GM12878 (cell line): ENCODE data around the gene ANK3.

Source experiments
- ATF3 ChIP-seq: IDR thresholded peaks from 2 replicates; pipeline ENCODE4 v1.6.1; 2011; ENCODE audit warnings: low read depth, mild to moderate bottlenecking, low read length, moderate library complexity, borderline replicate concordance; ENCODE audit errors: extremely low read depth
- BHLHE40 ChIP-seq, 2 experiments: fragments of 450-650 bp in 1 of 2; IDR thresholded peaks; 2 replicates each; pipeline ENCODE4 v1.6.1; 2011 to 2017; ENCODE audit warnings: low read depth in 2 of 2, borderline replicate concordance in 1 of 2, improper control_type of control experiment in 1 of 2, low read length in 1 of 2, mild to moderate bottlenecking in 1 of 2
- JUNB ChIP-seq: IDR thresholded peaks from 2 replicates; pipeline ENCODE4 v1.6.1; 2016; ENCODE audit warnings: antibody characterized with exemption, mild to moderate bottlenecking
- MXI1 ChIP-seq: fragments of 150-350 bp; IDR thresholded peaks from 2 replicates; pipeline ENCODE4 v1.6.1; 2011; ENCODE audit warnings: low read depth, mild to moderate bottlenecking, inconsistent platforms, low read length, improper control_type of control experiment
- NFYB ChIP-seq: IDR thresholded peaks from 2 replicates; pipeline ENCODE4 v1.6.1; 2011; ENCODE audit warnings: low read depth, mild to moderate bottlenecking, low read length, improper control_type of control experiment, moderate library complexity; ENCODE audit not compliant: insufficient read depth
- POLR2AphosphoS5 ChIP-seq: IDR thresholded peaks from 2 replicates; pipeline ENCODE4 v1.6.1; 2011; ENCODE audit warnings: mild to moderate bottlenecking, low read length, inconsistent platforms
- YY1 ChIP-seq: IDR thresholded peaks from 2 replicates; pipeline ENCODE4 v1.6.1; 2011; ENCODE audit warnings: low read depth, mild to moderate bottlenecking, low read length
- ZNF384 ChIP-seq: IDR thresholded peaks from 2 replicates; pipeline ENCODE4 v1.6.1; 2012; ENCODE audit warnings: low read depth, mild to moderate bottlenecking, low read length, improper control_type of control experiment, borderline replicate concordance

- no peak for TF ChIP-seq BHLHE40 (IDR thresholded peaks at IDR 0.05; ENCODE audit: borderline replicate concordance in 1 of 2, low read depth in 2 of 2, low read length in 1 of 2)
- TF ChIP-seq POLR2AphosphoS5, result no peak
- no peak for TF ChIP-seq YY1
- no peak for TF ChIP-seq ATF3
- no peak for TF ChIP-seq JUNB
- TF ChIP-seq MXI1, result no peak
- TF ChIP-seq NFYB, result no peak
- no peak for TF ChIP-seq ZNF384
Measured at GRCh38 chr10:60351191-60351853, 38.4 kb downstream of the ANK3 start.
